ENCODE measurements around the gene GAB2. TPM values are rescaled to one million over a fixed set of nuclear protein-coding genes. Genes with fewer than 3 reads are reported as not detected.

Gene GAB2
- total and polyA plus RNA-seq, 2 of the 13 experiments (the other 11 are each of a cell fraction or from before 2014, with no cell fraction given) = 4.1 to 8.6 TPM

- Histone ChIP-seq H3K27ac (ENCODE audit: extremely low read length, insufficient read depth, low read length) (no peak overlapping the region), H3K36me3 (replicated peaks in 1 of 2; ENCODE audit: control insufficient read depth in 1 of 2, insufficient read depth in 2 of 2, low read length in 2 of 2) (no peaks in the 10 kb centered on the region), H3K9ac (ENCODE audit: insufficient read depth, low read depth, low read length) (no peak overlapping the region), H3K79me2 (ENCODE audit: insufficient read depth, low read length) (no peaks in the 10 kb centered on the region), H3K4me3 (replicated peaks in 1 of 3; ENCODE audit: insufficient read depth in 1 of 3, low read depth in 2 of 3, low read length in 3 of 3) (no peak overlapping the region), H2AFZ (ENCODE audit: low read length) (no peak overlapping the region), H3K4me2 (ENCODE audit: low read depth, low read length) (no peak overlapping the region), H4K20me1 (ENCODE audit: insufficient read depth, low read length) (no peaks in the 10 kb centered on the region), H3K27me3 (ENCODE audit: control insufficient read depth in 1 of 2, insufficient read depth in 2 of 2, low read length in 2 of 2) (no peaks in the 10 kb centered on the region), H3K9me3 (ENCODE audit: low read length) (no peaks in the 10 kb centered on the region), H3K4me1 (ENCODE audit: insufficient read depth, low read length) (peaks cover 42% of the 10 kb centered on the region)
- no TSS peak for BruUV-seq (replicated peaks)
- no peak for FAIRE-seq
- no peak for ATAC-seq
- POLR2A ChIA-PET = interaction anchor here (0.8 kb wide), 1 partner anchor 10 kb away, joined by 3 read pairs; no protein-coding TSS in a partner anchor
- CTCF ChIA-PET (ENCODE audit: low intra/inter-chr PET ratio, low total read pairs) = no interaction called here
- 97% methylated on average over 5 of the region's 5 CpGs for WGBS (ENCODE audit: low lambda C conversion rate)
- DNase-seq (ENCODE audit: low spot score) = no peak
- in situ Hi-C loops (cut with HindIII; ENCODE audit: extremely low pct_ligation_motif_present, low pct_unique_long_range_greater_than_20kb) = no loop called here
- intact Hi-C loops (cut with micrococcal nuclease; ENCODE audit: unreplicated experiment) = no loop called here
- TF ChIP-seq ZNF646 (CRISPR knock-in tag; IDR thresholded peaks at IDR 0.05) (no peak), ZNF460 (CRISPR knock-in tag; IDR thresholded peaks at IDR 0.05; ENCODE audit: borderline replicate concordance) (no peak), DR1 (CRISPR knock-in tag; IDR thresholded peaks at IDR 0.05) (no peak), MTF1 (CRISPR knock-in tag; IDR thresholded peaks at IDR 0.05) (no peak), HNRNPL (IDR thresholded peaks at IDR 0.05; ENCODE audit: low read depth, low read length) (no peak), ZNF441 (CRISPR knock-in tag; IDR thresholded peaks at IDR 0.05; ENCODE audit: borderline replicate concordance) (no peak), FOXC1 (CRISPR knock-in tag; IDR thresholded peaks at IDR 0.05; ENCODE audit: borderline replicate concordance) (no peak), ZNF574 (CRISPR knock-in tag; IDR thresholded peaks at IDR 0.05) (no peak), ZNF562 (CRISPR knock-in tag; IDR thresholded peaks at IDR 0.05; ENCODE audit: borderline replicate concordance) (no peak), RFX3 (CRISPR knock-in tag; IDR thresholded peaks at IDR 0.05) (no peak), ZBTB2 (CRISPR knock-in tag; IDR thresholded peaks at IDR 0.05; ENCODE audit: low read depth) (no peak), ATF4 (CRISPR knock-in tag; IDR thresholded peaks at IDR 0.05) (no peak)
These were observed 117.3 kb downstream of the GAB2 start for GRCh38 chr11:78300108-78300839.
